HG02981 (cell line): Measurements from ENCODE around the gene UBR3.
"Not testable (repeated sequence)": the region's sequence is repeated elsewhere in the genome, so short reads cannot be mapped to it uniquely, and the experiment has no call there.

Experiments
- ATAC-seq: cut with Tn5 transposase; IDR thresholded peaks from one replicate; pipeline ENCODE4 v1.9.1; 2021; ENCODE audit warnings: mild to moderate bottlenecking, moderate library complexity; ENCODE audit not compliant: unreplicated experiment

The UBR3 gene

DNA sequence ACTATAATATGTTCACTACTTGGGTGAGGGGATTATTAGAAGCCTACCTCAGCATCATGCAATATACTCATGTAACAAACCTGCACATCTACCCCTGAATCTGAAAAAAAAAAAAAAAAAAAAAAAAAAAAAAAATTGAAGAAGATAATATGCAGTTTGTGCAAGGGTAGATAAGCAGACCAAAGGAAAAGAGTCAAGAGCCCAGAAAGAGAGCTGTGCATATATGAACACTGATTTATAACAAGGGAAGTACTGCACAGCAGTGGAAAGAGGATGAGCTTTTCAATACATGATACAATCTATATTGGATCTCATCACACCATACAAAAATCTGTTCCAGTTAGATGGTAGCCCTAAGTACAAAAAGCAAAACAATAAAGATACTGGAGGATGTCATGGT lies 268.1 kb downstream of the UBR3 start:
- ATAC-seq, result no peak

GRCh38 chr2:170098626-170099312 lies 271.5 kb downstream of the UBR3 start:
- no peak for ATAC-seq

GRCh38 chr2:170101789-170102188 lies 274.5 kb downstream of the UBR3 start:
- ATAC-seq, result no peak

DNA sequence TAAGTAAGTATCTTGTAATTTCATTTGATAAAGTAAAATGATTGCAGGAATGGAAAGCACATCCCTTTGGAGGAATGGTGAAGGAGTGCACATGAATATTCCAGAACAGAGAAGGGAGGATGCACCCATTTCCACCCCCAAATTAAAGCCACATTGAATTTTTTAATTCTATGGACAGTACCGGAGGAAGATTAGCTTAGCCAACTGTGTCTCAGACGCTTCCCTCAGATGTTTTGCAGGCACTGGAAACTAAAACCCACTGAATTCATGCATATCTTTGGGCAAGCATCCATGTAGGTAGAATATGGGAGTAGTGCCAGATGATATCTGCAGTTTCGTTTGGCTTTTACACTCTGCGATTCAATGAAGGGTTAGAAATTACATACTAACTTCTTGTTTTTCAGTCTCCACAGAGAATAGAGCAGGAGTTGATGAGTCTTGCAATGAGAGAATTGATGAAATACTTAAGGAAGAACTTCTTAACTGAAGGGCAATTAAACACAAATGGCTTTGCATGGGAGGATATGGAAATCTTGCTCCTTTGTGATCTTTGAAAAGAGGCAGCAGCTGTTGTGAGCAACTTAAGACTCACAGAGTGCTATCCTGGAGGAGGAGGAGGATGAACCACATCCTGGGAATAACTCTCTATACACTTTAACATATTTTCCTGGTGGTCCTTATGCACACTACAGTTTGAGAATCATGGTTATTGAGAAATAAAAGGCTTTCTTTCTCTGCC lies 279.0 kb downstream of the UBR3 start:
- no peak for ATAC-seq

DNA sequence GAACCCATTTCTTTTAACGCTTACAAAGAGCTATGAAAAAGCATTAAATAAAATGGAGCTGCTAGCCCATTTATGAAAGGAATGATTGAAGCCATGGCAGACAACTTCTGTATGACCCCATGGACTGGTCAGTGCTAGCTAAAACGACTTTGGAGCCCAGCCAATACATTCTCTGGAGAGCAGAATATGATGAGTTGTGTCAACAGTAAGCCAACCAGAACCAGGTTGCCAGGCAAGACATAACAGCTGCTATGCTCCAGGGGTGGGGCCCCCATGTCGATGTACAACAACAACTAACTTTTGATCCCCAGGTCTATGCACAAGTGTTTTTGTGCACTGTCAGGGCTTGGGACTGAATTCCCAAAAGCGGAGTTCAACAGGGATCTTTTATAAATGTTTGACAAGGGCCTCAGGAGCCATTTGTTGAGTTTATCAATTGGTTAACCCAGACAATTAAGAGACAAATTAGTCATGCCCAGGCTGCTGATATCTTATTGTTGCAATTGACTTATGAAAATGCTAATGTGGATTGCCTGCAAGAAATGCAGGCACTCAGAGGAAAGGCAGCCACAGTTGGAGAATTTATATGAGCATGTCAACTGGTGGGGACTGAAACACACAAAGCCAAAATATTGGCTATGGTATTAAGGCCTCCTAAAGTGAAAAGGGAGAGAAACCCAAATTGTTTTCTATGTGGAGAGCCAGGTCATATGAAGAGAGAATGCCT lies 286.1 kb downstream of the UBR3 start:
- ATAC-seq, result no peak

DNA sequence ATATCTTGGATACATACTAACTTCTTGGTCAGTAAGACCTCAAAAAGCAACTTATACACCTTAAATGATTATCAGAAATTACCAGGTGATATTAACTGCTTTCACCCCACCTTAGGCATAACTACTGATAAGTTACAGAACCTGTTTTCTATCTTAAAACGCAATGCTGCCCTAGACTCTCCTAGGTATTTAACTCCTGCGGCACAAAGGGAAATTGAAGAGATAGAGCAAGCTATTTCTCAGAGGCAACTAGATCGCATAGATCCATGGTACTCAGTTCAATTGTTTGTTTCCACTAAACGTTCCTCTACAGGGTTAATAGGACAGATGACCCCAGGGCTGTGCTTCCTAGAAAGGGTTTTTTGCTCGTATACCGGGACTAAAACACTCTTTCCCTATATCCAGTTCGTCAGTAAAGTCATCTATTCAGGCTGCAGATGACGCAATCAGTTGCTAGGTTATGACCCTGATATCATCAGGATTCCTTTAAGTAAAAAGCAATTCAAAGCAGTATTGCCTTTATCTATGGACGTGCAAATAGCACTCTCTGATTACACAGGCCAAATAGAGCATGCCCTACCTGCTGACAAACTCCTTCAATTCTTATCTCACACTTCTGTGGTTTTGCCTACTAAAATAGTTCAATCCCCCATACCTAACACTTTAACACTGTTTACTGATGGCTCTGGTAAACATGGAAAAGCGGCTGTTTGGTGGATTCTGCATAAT lies 288.4 kb downstream of the UBR3 start:
- ATAC-seq, result no peak

GRCh38 chr2:170118641-170119040 lies 291.4 kb downstream of the UBR3 start:
- ATAC-seq, result no peak

GRCh38 chr2:170119326-170119725 lies 292.1 kb downstream of the UBR3 start:
- ATAC-seq, result not testable (repeated sequence)

DNA sequence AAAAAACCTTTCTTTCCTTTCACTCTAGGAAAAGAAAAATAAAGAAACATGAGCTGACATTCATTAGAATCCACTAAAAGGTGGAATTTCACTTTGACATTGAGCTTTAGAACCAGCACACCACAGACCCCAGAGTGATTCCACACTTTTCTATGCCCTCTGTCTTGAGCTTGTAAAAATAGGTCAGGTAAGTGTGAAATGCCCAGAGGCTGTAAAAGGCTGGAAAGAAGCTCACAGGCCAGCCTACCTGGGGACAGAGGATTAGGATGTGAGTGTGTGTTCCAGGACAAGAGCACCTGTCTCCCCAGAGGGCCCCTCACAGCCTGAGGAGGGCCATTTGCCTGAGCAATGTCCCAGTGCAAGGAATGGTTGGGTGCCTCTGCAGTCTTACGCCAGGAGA lies 294.4 kb downstream of the UBR3 start:
- no peak for ATAC-seq

GRCh38 chr2:170122883-170123547 lies 295.8 kb downstream of the UBR3 start:
- no peak for ATAC-seq

- no peak for ATAC-seq
Measured at GRCh38 chr2:170123593-170123992, 296.3 kb downstream of the UBR3 start.

DNA sequence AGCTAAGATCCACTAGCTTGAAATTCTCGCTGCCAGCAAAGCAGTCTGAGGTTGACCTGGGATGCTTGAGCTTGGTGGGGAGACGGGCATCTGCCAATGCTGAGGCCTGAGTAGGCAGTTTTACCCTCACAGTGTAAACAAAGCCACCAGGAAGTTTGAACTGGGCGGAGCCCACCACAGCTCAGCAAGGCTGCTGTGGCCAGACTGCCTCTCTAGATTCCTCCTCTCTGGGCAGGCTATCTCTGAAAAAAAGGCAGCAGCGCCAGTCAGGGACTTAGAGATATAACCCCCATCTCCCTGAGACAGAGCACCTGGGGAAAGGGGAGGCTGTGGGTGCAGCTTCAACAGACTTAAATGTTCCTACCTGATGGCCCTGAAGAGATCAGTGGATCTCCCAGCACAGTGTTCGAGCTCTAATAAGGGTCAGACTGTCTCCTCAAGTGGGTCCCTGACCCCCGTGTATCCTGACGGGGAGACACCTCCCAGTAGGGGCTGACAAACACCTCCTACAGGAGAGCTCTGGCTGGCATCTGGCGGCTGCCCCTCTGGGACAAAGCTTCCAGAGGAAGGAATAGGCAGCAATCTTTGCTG lies 299.0 kb downstream of the UBR3 start:
- ATAC-seq, result not testable (repeated sequence)
